Activated T-helper 17 cell treated with anti-CD3 and anti-CD28 coated beads, Interleukin-2, amount 50 U/mL, for 72 hours (primary cell): ENCODE results near the gene ZSCAN1. TPM values are rescaled to one million over a fixed set of nuclear protein-coding genes. Genes with fewer than 3 reads are reported as not detected.
"Not testable (repeated sequence)": the region's sequence is repeated elsewhere in the genome, so short reads cannot be mapped to it uniquely, and the experiment has no call there.

Experiments used
- ATAC-seq: fragments of 150-1000 bp; cut with Tn5 transposase; replicated peaks from 2 replicates; pipeline ENCODE4 v1.10.0; 2021; ENCODE audit warnings: mild to moderate bottlenecking, moderate library complexity
- H3K27ac Mint-ChIP-seq: one replicate; pipeline ENCODE4 v1.8.0; 2022; ENCODE audit warnings: mixed read lengths
- H3K27me3 Mint-ChIP-seq: one replicate; pipeline ENCODE4 v1.8.0; 2022; ENCODE audit warnings: mixed read lengths
- H3K36me3 Mint-ChIP-seq: one replicate; pipeline ENCODE4 v1.8.0; 2022; ENCODE audit warnings: low read depth, mild to moderate bottlenecking, mixed read lengths
- H3K4me1 Mint-ChIP-seq: one replicate; pipeline ENCODE4 v1.8.0; 2022; ENCODE audit warnings: mixed read lengths
- H3K4me3 Mint-ChIP-seq: one replicate; pipeline ENCODE4 v1.8.0; 2022; ENCODE audit warnings: mild to moderate bottlenecking, mixed read lengths
- H3K9me3 Mint-ChIP-seq: one replicate; pipeline ENCODE4 v1.8.0; 2022; ENCODE audit warnings: mixed read lengths
- total RNA-seq, 2 donors: library from RNA; stranded (reverse); gene quantifications; one replicate each; pipeline ENCODE4 v1.2.3, GENCODE V29; 2022

The ZSCAN1 gene, protein sequence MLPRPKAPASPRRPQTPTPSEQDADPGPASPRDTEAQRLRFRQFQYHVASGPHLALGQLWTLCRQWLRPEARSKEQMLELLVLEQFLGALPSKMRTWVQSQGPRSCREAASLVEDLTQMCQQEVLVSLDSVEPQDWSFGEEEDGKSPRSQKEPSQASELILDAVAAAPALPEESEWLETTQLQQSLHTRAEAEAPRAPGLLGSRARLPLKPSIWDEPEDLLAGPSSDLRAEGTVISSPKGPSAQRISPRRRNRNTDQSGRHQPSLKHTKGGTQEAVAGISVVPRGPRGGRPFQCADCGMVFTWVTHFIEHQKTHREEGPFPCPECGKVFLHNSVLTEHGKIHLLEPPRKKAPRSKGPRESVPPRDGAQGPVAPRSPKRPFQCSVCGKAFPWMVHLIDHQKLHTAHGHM
- not detected for total RNA-seq

DNA sequence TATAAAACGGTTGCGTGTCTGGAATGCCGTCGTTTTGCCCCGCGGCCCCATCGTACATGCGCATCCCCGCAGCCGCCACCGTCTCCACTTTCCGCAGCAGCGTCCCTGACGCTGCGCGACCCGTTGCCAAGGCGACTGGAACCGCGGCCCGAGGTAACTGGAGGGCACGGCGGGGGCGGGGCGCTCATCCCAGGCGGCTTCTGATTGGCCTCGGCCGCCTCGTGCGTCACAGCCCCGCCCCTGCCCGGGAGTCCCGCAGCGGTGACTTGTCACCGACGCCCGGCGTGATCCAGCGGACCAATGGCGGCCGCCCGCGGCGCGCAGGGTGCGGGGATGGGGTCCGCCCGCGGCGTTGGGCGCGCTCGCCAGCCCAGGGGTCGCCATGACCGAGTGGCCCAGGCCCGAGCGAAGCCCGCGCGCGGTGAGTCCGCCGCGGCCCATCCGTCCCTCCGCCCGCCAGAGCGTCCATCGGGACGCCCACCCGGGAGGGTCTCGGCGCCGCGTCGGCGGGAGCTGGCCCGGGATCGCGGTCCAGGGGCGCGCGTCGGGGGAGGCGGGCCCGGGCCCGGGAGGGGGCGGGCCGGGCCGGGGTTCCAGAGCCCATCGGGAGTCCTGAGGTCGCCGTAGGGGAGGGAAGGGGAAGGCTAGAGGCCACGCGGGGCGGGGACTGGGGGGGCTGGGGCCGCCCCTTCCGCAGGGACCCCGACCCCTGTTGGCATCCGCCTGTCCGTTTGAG lies at the start of gene ZSCAN1:
TSS of gene ZSCAN1 (plus strand) at position 285 of the 736 bp plus-strand sequence. CDS start 3,812 bp downstream, outside the sequence.
- H3K36me3 Mint-ChIP-seq, result peaks cover 10% of the 10 kb centered on the region
- no peak within 1 kb of the TSS for H3K4me3 Mint-ChIP-seq
- peaks cover 21% of the 10 kb centered on the region for H3K27me3 Mint-ChIP-seq
- ATAC-seq, result no peak
- no peak within 1 kb of the TSS for H3K27ac Mint-ChIP-seq
- H3K4me1 Mint-ChIP-seq, result peaks cover 7% of the 10 kb centered on the region
- H3K9me3 Mint-ChIP-seq, result peaks cover 23% of the 10 kb centered on the region

DNA sequence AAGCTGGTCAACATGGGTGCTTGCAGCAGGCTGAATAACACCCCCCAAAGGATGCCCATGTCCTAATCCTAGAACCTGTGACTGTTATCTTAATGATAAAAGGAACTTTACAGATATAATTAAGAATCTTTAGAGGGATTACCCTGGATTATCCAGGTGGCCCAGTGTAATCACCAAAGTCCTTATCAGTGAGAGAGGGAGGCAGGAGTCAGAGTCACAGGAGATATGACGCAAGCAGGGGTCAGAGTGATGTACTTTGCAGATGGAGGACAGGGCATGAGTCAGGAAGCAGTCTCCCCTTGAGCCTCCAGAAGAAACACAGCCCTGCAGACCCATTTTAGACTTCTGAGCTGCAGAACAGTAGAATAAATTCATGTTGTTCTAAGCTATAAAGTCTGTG lies 41.0 kb upstream of the ZSCAN1 start:
- no peak overlapping the region for H3K4me3 Mint-ChIP-seq
- H3K27ac Mint-ChIP-seq, result no peak overlapping the region
- ATAC-seq, result no peak
- H3K36me3 Mint-ChIP-seq, result peaks cover 65% of the 10 kb centered on the region
- H3K9me3 Mint-ChIP-seq, result peaks cover 25% of the 10 kb centered on the region
- no peaks in the 10 kb centered on the region for H3K4me1 Mint-ChIP-seq
- H3K27me3 Mint-ChIP-seq, result no peaks in the 10 kb centered on the region

DNA sequence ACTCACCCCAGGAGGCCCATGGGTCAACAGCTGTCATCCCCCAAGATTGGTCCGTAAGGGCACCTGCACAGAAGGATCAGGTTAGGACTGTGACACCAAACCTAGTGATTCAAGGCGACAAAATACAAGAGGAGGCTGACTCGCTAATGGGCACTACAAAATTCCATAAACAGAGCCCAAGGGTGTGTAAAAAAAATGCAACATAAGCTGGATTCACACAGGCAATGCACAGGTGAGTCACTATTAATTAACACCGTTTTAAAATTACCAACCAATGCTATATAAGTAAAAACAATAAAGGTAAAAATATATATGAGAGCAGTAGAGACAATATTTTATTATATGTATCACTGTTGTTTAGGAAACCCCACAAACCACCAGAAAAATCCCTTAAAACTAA lies 33.1 kb upstream of the ZSCAN1 start:
- ATAC-seq, result no peak
- no peak overlapping the region for H3K27ac Mint-ChIP-seq
- peaks cover 85% of the 10 kb centered on the region for H3K36me3 Mint-ChIP-seq
- H3K27me3 Mint-ChIP-seq, result no peaks in the 10 kb centered on the region
- H3K9me3 Mint-ChIP-seq, result peaks cover 13% of the 10 kb centered on the region
- H3K4me3 Mint-ChIP-seq, result peak overlapping the region; percentile 87
- peaks cover 17% of the 10 kb centered on the region for H3K4me1 Mint-ChIP-seq

DNA sequence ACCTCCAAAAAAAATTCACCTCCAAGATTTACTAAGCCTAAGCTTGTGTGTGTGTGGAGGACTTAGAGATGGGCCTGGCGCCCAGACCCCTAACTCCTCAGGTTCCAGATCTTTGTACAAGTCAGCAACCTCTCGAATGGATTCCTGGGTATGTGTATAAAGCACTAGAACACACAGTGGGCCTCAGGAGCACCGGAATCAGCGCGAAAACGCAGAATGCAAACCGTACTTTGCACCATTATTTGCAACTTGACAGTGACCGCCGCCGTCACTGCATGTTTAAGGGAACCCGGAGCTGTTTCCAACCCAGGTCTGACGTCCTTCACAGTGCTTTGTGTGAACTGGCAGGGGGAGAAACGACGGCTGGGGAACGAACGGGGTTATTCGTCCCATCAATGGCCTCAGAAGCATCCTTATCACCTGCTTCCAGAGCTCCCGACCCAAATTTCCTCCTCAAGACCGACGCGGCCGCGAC lies 31.9 kb upstream of the ZSCAN1 start:
- Mint-ChIP-seq H3K27me3 (no peaks in the 10 kb centered on the region), H3K36me3 (peaks cover 87% of the 10 kb centered on the region), H3K9me3 (peaks cover 18% of the 10 kb centered on the region)

DNA sequence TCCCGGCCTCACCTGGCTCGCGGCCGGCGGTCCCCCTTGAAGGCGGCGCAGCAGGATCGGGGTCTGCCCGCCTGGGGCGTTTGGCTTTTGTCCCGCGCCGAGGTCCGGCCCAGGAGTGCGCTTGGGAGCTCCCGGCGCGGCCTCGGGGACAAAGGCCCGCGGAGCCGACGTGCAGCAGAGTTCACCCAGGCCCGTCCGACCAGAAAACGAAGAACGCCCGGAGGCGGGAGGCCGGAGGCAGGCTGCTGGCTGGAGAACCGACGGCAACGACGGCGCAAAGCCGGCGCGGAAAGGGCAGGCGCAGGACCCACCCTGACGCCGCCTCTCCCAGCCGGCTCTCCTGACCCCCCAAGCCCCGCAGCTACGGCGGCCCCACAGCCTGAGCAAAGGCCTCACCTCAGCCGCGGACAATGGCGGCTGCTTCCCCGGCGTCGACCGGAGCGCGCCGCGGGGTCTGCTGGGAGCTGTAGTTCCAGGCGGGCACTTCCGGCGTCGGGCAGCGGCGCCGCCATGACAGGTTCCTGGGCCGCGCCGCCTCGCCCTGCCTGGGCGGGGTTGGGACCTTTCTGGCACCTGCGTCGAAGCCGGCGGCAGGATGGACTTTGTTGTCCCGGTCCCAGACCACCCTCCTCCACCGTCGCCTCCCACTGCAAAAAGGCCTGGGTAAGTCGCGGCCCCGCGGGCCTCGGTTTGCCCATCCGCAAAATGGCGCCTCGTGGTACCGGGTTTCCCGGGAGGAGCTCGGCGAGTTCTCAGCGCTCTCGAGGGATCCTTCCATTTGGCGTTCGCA lies 31.2 kb upstream of the ZSCAN1 start, which contains the start of gene ZNF606:
TSS of gene ZNF606 (minus strand) at position 437 of the 790 bp plus-strand sequence. CDS start 1,501 bp downstream, outside the sequence.
- H3K4me3 Mint-ChIP-seq, result peak within 1 kb of the TSS; percentile 87
- peak within 1 kb of the TSS; percentile 85 for H3K27ac Mint-ChIP-seq
- H3K4me1 Mint-ChIP-seq, result peaks cover 17% of the 10 kb centered on the region
- peaks cover 87% of the 10 kb centered on the region for H3K36me3 Mint-ChIP-seq
- H3K27me3 Mint-ChIP-seq, result no peaks in the 10 kb centered on the region
- ATAC-seq, result peak; percentile 99
- peaks cover 21% of the 10 kb centered on the region for H3K9me3 Mint-ChIP-seq

More for the DNA sequence above, 31.9 kb upstream of the ZSCAN1 start:
- H3K4me1 Mint-ChIP-seq, result peaks cover 17% of the 10 kb centered on the region
- ATAC-seq, result peak; percentile 2
- H3K4me3 Mint-ChIP-seq, result peak overlapping the region; percentile 87
- peak overlapping the region; percentile 11 for H3K27ac Mint-ChIP-seq

DNA sequence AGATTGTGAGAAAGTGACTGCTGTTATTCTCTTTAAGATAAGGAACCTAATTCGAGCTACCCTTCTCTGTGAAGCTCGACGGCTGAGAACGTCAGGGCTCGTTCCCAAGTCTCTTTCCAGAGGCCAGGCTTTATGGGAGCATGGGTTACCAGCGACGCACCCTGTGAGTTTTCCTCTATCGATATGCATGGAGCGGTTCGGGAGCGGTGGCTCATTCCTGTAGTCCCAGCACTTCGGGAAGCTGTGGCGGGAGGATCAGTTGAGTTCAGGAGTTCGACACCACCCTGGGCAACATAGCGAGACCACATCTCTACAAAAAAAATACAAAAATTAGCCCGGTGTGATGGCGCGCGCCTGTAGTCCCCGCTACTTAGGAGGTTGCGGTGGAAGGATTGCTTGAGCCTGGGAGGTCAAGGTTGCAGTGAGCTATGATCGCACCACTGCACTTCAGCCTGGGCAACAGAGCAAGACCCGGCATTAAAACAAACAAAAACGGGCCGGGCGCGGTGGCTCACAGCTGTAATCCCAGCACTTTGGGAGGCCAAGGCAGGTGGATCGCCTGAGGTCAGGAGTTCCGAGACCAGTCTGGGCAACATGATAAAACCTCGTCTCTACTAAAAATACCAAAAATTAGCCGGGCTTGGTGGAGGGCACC lies 30.5 kb upstream of the ZSCAN1 start:
- Mint-ChIP-seq H3K4me1 (peaks cover 17% of the 10 kb centered on the region), H3K27me3 (no peaks in the 10 kb centered on the region), H3K36me3 (peaks cover 79% of the 10 kb centered on the region), H3K27ac (peak overlapping the region; percentile 85), H3K4me3 (peak overlapping the region; percentile 87), H3K9me3 (peaks cover 25% of the 10 kb centered on the region)
- ATAC-seq, result no peak

DNA sequence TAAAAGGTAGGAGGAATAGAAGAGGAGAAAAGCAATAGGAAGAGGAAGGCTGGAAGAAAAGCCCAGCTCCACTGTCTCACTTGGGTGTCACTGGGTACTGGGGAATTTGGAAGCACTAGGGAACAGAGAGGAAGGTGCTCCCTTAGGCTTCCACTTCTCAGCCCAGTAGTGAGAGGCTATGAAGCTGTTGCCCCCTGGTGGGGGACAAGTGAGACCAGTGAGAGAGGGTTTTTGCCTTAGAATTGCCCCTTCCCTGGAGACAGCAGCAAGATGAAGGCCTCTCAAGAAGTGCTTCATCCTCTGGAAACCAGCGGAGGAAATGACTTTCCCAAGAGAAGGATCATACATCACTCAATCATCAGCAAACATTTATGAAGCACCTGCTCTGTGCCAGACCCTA lies 26.5 kb upstream of the ZSCAN1 start:
- Mint-ChIP-seq H3K4me3 (no peak overlapping the region), H3K27me3 (peaks cover 4% of the 10 kb centered on the region), H3K36me3 (peaks cover 46% of the 10 kb centered on the region), H3K4me1 (peaks cover 9% of the 10 kb centered on the region), H3K27ac (no peak overlapping the region), H3K9me3 (peaks cover 30% of the 10 kb centered on the region)
- no peak for ATAC-seq

DNA sequence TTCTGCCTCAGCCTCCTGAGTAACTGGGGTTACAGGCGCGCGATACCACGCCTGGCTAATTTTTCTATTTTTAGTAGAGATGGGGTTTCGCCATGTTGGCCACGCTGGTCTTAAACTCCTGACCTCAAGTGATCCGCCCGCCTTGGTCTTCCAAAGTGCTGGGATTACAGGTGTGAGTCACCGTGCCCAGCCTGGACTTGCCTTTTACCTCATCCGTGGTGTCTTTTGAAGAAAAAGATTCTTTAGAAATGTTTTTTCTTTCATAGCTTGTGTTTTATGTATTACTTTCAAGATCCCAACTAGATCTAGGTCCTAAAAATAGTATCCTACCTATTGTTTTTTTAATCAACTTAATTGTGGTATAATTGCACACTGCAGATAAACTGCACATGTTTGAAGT lies 24.9 kb upstream of the ZSCAN1 start:
- Mint-ChIP-seq H3K4me3 (peak overlapping the region; percentile 61), H3K9me3 (peaks cover 33% of the 10 kb centered on the region), H3K36me3 (peaks cover 35% of the 10 kb centered on the region)
- not testable (repeated sequence) for H3K27me3 Mint-ChIP-seq, ATAC-seq, H3K4me1 Mint-ChIP-seq, H3K27ac Mint-ChIP-seq

DNA sequence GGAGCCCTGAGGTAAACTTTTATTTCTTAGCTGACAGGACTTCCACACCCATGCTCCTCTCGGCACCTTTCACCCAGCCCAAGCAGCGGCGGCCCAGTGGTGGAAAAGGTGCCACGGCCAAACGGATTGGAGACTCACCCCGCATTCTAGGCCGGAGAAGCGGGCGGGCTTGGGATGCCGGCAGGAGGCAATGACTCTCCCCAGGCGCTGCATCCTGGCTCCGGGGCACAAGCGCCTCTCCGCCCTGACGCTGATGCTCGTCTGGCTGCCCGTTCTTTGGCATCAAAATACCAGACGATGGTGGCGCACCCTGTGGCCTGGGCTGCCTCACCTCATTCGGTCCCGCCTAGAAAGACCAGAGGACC lies 24.5 kb upstream of the ZSCAN1 start:
- ATAC-seq, result no peak
- Mint-ChIP-seq H3K4me3 (peak overlapping the region; percentile 61), H3K27me3 (peaks cover 4% of the 10 kb centered on the region), H3K9me3 (peaks cover 31% of the 10 kb centered on the region), H3K4me1 (peaks cover 5% of the 10 kb centered on the region), H3K36me3 (peaks cover 31% of the 10 kb centered on the region), H3K27ac (no peak overlapping the region)

DNA sequence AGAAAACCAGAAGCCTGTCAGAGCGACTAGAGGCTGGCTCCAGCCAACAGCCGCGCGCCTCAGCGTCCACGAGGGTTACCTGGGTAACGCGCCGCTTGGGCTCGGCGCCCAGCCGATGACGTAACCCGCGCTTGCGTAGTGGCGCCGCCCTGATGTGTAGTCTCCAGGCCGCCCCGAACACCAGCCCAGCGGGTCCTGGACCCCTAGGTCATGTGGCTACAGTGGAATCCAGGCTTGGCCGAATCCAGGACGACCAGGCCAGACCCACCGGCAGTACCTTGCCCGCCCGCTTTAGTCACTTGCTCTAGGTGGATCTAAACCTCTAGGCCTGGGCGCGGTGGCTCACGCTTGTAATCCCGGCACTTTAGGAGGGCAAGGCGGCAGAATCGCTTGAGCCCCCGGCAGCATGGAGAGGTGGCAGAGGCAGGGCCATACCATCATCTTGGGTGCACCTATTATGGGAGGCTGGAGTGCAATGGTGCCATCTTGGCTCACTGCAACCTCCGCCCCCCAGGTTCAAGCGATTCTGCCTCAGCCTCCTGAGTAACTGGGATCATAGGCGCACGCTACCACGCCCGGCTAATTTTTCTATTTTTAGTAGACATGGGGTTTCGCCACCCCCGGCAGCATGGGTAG lies 24.0 kb upstream of the ZSCAN1 start:
- no peak overlapping the region for H3K27ac Mint-ChIP-seq
- H3K9me3 Mint-ChIP-seq, result peaks cover 26% of the 10 kb centered on the region
- H3K4me3 Mint-ChIP-seq, result peak overlapping the region; percentile 61
- peaks cover 4% of the 10 kb centered on the region for H3K27me3 Mint-ChIP-seq
- peak; percentile 96 for ATAC-seq
- peaks cover 26% of the 10 kb centered on the region for H3K36me3 Mint-ChIP-seq
- peaks cover under 1% of the 10 kb centered on the region for H3K4me1 Mint-ChIP-seq

DNA sequence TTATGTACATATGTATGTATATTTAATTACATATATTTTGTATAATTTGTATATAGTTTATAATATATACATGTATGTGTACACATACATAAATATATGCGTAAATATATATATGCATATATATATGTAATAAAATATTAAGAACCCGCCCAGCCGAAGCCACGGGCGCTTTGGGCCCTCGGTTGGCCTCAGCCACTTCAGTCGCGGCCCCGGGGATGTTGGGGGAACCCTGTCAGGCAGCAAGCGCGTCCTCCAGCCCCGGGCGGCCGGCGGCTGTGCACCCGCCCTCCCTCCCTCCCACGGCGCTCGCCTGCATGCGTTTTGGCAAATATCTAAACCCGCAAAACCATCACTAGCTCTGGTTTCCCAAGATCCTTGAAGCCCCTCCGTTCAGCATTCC lies 23.3 kb upstream of the ZSCAN1 start:
- H3K9me3 Mint-ChIP-seq, result peaks cover 25% of the 10 kb centered on the region
- peaks cover 19% of the 10 kb centered on the region for H3K36me3 Mint-ChIP-seq
- ATAC-seq, result no peak
- H3K4me3 Mint-ChIP-seq, result peak overlapping the region; percentile 4
- H3K27ac Mint-ChIP-seq, result no peak overlapping the region
- H3K4me1 Mint-ChIP-seq, result no peaks in the 10 kb centered on the region
- peaks cover 4% of the 10 kb centered on the region for H3K27me3 Mint-ChIP-seq

DNA sequence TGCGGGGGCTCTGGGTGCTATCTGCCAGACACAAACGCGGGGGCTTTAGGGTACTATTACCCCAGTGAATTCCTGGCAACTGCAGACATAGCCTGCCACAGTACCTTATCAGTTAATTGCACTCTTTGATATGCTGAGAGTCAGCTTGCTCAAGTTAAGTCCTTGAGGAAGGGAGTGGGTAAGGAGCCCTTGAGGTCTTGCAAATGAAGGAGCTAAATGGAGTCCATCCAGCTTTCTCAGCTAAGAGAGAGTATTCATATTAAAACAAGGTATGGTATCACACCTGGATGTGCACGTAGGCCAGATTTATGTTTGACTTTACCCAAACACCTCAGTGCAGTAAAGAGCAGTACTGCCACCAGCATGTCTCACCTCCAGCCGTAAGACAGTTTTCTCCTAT lies 19.7 kb upstream of the ZSCAN1 start:
- H3K9me3 Mint-ChIP-seq, result peaks cover 10% of the 10 kb centered on the region
- H3K4me1 Mint-ChIP-seq, result no peaks in the 10 kb centered on the region
- H3K36me3 Mint-ChIP-seq, result no peaks in the 10 kb centered on the region
- ATAC-seq, result no peak
- H3K27ac Mint-ChIP-seq, result no peak overlapping the region
- peaks cover 8% of the 10 kb centered on the region for H3K27me3 Mint-ChIP-seq
- no peak overlapping the region for H3K4me3 Mint-ChIP-seq

DNA sequence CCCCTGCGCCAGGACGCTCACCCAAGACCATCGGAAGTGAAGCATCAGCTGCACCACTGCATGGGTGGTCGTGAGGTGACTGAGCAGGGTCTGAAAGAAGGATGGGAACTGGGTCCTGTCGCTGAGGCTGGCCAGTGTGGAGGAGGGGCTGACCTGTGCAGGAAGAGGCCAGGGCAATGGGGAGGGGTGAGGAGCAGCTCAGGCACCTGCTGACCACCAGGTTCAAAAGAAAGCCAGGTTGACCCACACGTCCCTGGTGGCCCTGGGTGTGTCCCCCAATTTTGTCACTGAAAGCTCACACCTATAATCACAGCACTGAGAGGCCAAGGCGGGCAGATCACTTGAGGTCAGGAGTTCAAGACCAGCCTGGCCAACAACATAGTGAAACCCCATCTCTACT lies 13.7 kb upstream of the ZSCAN1 start:
- H3K27me3 Mint-ChIP-seq, result peaks cover 4% of the 10 kb centered on the region
- H3K36me3 Mint-ChIP-seq, result no peaks in the 10 kb centered on the region
- ATAC-seq, result no peak
- H3K9me3 Mint-ChIP-seq, result peaks cover 9% of the 10 kb centered on the region
- H3K27ac Mint-ChIP-seq, result no peak overlapping the region
- no peak overlapping the region for H3K4me3 Mint-ChIP-seq
- no peaks in the 10 kb centered on the region for H3K4me1 Mint-ChIP-seq
